HG02870 (cell line): Measurements from ENCODE around the gene IL2RG.

Experiments used
- ATAC-seq: cut with Tn5 transposase; IDR thresholded peaks from one replicate; pipeline ENCODE4 v1.9.1; 2021; ENCODE audit warnings: mild to moderate bottlenecking, moderate library complexity; ENCODE audit not compliant: unreplicated experiment

Gene IL2RG

DNA sequence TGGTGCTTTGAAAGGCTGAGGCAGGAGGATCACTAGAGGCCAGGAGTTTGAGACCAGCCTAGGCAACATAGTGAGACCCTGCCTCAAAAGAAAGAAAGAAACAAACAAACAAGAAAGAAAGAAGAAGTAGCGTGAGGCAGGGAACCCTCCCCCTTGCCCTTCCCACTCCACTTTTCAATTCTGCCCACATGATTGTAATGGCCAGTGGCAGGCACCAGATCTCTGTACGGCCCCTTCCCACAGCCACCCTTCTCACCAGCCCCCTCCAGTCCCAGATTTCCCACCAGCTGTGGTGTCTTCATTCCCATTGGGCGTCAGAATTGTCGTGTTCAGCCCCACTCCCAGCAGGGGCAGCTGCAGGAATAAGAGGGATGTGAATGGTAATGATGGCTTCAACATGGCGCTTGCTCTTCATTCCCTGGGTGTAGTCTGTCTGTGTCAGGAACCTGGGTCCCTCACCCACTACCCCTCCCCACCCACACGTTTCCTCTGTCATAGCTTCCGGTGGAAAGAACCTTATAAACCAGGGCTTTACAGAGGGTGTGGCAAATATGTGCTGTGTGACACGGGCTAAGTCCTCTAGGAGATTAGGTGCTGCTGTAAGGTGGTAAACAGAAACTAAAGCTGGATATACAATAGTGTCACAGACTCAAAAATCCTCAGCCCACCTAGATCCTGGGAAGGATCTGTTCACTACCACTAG, at the start of gene IL2RG:
IL2RG (minus strand) TSS at position 437 of the 703 bp plus-strand sequence; CDS start at position 399, 38 bp downstream.
- peak; percentile 81 for ATAC-seq

DNA sequence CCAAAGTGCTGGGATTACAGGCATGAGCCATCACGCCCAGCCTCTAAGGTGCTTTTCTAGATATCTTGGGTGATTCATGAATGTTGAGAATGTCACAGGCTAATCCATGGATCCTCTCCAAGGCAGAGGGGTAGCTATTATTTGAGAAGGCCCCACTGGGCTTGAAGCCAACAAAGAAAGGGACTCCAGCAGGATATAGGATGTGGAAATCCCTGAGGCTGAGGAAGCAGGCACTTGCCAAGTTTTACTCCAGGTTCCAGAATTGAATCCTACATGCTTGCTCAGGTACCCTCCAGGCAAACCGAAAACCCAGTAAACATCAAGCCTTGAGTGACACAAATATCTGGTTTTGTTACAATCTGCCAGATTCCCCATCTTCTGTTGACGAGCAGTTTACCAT, 49.1 kb upstream of the IL2RG start:
- ATAC-seq = no peak

DNA sequence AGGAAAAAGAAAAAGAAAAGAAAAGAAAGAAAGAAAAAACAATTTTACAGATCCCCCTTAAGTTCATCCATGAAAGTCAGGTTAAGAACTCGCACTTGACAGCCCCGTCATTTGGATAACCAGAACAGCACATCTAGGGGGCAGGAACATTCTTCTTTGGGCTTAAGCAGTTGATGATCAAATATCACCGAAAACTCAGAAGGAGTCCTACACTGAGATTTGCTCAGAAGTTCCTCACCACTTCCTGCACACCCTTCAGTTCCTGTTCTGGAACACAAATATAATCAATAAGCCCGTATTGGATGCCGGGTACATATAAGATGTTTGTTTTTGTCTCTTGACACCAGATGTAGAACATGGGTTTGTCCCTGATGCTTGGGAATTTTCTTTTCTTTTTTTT, 48.0 kb upstream of the IL2RG start:
- no peak for ATAC-seq

DNA sequence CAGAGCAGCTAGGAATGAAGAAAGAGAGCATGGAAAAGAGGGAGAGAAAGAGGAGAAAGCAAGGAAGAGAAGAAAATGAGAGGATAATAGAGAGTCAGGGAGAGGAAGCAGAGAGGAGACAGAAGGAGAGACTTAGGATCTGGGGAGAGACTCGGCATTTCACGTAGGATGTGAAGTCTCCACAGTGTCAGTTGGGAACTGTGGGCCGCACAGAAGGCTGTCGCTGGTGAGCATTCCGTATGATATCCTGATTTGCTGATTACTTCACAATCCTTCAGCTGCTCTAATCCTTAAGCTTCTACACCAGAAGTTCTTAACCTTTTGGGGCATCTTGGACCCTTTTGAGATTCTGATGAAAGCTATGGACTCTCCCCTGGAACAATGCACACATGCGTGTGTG, 47.2 kb upstream of the IL2RG start:
- ATAC-seq = no peak

DNA sequence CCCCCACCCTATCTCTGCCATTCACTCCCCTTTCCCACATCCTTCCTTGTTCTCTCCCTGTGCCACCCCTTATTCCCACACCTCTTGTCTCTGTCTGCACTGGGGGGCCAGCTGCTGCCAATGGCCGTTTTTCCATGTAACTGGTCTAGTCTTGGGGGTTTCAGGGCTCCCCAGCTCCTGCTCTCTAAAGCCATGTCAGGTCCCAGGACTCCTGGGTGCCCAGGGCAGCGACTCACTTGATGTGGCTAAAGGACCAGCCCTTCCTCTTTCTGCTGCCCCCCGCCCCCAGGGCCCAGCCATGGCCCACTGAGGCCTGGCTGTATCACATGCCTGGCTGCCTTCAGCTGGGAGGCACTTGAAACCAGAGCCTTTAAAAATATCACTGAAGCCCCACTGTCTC, 43.3 kb upstream of the IL2RG start:
- no peak for ATAC-seq

DNA sequence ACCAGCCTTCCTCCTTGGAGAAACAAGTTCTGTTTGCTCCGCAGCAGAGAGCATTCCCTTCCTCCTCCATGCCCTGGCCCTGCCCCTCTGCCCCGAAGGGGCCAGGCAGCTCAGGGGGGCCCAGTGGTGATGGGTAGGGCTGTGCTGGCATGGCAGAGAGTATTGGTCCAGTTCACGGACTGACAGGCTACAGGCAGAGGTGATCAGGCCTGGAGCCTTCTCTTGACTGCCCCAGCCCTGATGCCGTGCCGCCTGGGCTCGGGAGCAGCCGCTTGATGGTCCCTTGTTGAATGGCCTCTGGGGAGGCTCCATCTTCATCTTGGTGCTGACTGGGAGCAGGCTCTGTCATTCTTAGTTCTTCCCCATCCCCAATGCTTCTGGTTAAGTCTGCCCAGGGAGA, 42.8 kb upstream of the IL2RG start:
- ATAC-seq = no peak

DNA sequence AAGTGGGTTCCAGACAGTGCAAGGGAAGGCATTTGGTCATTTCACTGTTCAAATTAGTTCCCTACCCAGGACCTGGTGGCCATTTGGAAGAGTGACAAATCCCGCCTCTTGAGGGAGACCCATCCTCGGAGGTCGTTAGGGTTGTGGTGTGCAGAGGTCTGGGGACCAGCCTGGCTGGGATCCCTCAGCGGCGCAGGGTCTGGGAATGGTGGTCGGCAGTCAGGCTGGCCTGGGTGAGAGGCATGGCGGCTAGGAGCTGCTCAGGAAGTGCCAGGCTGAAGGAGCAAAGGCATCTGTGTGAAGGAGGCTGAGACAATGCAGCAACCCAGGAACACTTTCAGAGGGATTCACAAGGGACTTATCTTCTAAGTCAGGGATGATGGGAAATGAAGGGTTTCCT, 40.0 kb upstream of the IL2RG start:
- no peak for ATAC-seq

DNA sequence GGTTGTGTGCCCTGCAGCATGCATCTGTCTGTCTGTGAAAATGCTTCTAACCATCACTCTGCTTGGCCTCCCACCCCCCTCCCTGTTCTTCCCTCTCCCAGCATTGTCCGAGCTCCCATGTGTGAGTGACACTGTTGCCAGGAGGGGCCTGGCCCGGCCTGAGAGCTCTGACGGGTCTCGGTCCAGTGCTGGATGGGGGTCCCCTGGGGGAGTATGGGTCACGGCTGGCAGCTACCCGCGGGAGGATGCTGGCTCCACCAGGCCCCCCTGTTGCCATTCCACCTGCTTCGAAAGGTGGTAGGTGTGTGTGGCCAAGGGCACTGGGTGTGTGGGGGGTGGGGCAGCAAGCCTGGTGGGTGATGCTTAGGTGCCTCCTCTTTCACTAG, 36.9 kb upstream of the IL2RG start:
- ATAC-seq = no peak

DNA sequence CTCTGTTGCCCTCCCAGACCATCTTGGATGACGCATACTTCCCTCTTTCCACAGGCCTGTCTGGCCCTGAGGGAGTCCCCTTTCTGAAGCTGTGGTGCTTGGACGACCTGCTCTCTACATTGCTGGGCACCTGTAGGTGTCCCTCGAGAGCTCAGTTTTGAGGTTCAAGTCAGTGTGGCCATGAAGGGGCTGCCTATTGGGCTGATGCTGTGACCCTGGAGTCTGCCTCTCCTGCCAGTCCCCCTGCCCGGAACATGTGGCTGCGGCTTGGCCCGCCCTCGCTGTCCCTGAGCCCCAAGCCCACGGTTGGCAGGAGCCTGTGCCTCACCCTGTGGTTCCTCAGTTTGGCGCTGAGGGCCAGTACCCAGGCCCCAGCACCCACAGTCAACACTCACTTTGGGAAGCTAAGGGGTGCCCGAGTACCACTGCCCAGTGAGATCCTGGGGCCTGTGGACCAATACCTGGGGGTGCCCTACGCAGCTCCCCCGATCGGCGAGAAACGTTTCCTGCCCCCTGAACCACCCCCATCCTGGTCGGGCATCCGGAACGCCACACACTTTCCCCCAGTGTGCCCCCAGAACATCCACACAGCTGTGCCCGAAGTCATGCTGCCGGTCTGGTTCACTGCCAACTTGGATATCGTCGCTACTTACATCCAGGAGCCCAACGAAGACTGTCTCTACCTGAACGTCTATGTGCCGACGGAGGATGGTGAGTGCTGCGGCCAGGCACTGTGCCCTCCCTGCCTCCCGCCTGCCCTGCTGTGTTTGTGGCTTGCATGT, 36.3 kb upstream of the IL2RG start:
- no peak for ATAC-seq

DNA sequence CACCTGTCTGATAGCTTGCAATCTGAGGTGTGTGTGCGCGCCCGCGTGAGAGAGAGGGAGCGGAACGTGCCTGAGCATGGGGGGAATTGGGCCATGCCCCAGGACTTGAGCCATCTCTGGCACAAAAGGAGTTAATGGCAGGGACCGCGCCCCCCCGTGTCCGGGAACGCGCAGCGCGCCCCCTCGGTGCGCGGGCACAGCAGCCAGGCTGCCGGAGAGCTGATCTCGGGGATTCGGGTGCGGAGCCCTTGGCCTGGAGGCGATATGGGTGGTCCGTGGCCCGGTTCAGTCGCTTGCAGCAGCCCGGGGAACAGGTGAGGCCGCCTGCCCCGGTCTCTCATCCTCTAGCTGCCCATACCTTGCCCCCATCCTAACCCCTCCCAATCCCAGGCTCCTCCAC, 33.3 kb upstream of the IL2RG start, which contains the start of gene NLGN3:
NLGN3 (plus strand) TSS at position 191 of the 400 bp plus-strand sequence. CDS start 2,909 bp downstream, outside the sequence.
- no peak for ATAC-seq

DNA sequence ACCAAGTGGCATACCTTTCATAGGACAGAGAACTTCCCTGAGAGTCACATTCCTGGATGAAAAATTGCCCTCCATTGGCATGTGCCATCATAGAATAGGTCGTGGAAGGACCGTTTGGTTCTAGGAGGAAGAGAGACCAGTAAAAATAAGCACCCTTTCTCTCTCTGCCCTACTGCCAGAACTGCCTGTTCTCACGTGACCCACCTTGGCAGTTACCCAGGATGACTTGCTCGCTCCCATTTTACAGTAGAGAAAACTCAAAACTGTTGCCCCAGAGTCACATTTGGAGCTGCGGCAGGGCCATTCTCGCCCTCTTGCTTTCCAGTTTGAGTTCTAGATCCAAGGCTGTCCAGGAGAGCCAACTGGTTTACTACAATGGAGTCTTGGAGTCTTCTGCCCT, 32.1 kb upstream of the IL2RG start:
- ATAC-seq = no peak

DNA sequence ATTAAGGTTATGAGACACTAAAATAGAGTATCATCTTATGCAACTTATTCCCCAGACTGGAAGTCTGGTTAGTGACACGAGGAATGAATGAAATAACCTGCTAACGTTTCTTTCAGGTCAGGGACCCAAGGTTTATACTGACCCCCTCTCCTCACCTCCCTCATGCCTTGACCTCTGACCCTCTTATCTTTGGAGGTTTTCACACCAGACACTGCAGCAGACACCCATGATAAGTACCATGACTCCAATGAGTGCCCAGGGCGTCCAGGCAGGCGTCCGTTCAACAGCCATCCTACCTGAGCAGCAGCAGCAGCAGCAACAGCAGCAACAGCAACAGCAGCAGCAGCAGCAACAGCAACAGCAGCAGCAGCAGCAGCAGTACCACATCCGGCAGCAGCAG, 29.1 kb upstream of the IL2RG start:
- no peak for ATAC-seq

DNA sequence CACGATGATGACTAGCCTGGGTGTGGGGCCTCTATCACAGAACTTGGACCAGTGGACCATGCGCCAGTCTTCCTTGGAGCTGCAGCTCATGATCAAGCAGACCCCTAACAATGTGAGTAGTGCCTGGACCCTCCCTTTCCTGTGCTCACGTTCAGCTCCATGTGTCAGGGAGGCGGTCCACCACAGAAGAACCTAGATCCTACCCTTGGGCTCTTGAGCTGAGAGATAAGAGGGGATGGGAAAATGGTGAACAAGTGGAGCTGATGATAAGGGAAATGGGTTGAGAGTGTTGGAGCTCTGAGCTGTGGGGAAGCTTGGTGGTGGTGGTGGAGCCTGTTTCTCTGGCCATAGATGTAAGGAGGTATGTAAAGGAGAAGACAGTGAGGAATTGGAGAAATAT, 20.1 kb upstream of the IL2RG start:
- no peak for ATAC-seq

DNA sequence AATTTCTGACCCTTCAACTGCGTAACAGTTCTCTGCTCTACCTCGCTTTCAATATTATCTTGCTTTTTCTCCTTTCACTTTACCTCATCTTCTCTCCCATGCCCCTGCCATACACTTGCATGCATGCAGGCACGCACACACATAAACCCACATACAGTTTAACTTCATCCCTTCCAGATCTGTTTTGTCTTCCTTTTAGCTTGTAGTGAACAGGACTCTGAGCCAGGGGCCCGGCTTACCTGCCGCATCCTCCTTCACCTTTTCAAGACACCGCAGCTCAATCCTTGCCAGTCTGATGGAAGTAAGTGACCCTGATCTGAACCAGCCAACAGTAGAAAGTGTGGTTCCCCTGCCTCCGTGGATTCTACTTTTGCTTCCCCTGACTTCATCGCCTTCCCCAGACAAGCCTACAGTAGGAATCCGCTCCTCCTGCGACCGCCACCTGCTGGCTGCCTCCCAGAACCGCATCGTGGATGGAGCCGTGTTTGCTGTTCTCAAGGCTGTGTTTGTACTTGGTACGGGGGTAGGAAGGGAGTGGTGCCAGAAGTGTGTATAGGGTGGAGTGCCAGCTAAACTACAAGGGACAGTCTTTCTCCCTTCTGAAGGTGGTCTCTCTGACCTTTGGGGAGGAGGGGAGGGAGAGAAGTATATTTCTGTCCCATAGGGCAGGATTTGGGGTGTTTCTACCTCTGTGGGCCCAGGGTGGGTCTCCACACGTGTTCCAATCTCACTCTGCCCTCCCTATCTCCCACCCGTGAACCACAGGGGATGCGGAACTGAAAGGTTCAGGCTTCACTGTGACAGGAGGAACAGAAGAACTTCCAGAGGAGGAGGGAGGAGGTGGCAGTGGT, 17.8 kb upstream of the IL2RG start:
- peak; percentile 71 for ATAC-seq

DNA sequence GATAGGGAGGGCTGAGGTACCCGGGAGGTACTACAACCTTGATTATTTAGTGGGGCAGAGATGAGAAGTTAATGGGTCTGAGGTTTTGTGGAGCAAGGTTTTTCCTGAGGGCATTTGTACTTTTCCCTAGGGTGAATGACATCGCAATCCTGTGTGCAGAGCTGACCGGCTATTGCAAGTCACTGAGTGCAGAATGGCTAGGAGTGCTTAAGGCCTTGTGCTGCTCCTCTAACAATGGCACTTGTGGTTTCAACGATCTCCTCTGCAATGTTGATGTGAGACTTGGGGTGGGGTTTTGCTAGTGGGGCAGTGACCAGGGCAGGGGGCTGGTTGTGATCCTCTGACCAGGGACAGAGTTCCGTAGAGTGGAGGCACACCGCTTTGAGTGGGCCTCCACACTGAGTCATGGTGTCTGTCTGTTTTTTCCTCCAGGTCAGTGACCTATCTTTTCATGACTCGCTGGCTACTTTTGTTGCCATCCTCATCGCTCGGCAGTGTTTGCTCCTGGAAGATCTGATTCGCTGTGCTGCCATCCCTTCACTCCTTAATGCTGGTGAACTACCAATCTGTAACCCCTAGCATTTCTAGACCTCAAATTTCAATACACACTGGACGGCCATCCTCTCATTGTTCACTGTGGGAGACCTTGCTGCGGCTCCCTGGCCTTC, 16.9 kb upstream of the IL2RG start:
- ATAC-seq = no peak

DNA sequence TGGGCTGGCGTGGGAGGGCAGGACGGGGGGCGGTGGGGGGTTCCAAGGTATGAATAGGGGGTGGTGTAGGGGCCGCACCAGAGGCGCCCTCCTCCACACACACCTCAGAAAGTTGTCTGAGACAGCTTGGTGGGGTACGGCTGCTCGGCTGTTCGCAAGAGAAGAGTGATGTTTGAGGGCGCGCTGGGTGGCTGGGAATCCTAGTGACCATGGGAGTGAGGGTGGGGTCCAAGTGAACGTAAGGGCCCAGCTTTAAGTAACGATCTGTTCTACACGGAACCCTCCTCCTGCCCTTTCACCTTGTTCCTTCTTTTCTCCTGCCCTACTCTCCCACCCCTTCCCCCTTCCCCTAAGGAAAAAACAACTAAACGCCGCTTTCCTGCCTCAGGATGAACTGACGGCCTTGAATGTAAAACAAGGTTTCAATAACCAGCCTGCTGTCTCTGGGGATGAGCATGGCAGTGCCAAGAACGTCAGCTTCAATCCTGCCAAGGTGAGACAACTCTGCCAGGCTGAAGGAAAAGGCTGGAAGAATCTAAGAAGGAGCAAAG, 7.7 kb upstream of the IL2RG start:
- ATAC-seq = no peak

DNA sequence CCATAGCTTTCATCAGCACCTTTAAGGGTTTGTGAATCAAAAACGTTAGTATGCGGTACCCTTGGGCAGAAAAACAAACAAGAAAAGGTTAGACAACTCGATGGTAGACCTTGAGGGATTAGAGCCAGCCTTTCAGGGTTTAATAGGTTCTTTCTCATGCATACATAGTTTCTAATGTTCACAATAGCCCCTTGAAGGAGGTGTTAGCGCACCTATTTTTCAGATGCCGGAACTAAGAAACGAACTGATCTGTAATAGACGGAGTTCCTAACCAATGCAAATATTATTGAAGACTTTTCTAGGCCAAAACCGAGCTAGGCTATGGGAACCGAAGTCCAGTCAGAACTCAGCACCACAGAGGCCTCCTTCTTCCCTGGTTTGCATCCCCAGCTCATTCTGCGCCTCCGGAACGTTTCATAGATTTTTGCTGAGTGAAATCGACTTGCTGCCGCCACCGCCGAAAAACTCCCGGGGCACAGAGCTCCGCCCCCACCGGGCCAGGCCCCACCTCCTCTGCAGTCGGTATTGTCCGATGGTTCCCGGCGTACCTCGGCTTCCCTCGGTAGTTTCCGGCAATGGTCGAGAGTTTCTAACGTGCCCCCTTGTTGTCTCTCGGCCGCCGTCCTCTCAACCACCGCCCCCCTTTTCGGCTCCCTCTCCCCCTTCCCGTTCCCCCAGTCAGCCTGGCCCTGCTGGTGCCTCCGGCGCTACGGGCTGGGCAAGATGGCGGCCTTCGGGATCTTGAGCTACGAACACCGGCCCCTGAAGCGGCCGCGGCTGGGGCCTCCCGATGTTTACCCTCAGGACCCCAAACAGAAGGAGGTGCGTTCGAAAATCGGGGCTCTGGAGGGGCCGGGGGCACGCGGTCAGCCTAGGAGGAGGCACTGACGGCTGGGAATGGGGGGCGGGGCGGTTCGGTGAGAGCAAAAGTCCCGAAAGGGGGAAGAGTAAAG, 6.9 kb upstream of the IL2RG start, which contains the start of gene MED12:
MED12 (plus strand) TSS at position 565 of the 953 bp plus-strand sequence; CDS start at position 724, 159 bp downstream.
- peak; percentile 92 for ATAC-seq

DNA sequence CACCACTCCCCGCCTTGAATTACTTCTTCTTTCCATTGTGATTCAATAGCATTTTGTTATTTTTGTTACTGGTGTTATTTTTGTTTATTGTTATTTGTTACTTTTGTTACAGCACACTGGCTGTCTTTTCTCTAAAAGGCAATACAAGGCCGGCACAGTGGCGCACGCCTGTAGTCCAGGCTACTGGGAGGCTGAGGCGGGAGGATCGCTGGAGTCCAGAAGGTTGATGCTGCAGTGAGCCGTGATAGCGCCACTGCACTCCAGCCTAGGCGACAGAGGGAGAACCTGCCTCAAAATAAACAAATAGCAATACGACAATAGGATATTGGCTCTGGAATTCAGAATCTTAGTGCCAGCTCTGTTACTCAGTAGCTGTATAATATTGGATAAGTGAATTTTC, 6.0 kb upstream of the IL2RG start:
- no peak for ATAC-seq

DNA sequence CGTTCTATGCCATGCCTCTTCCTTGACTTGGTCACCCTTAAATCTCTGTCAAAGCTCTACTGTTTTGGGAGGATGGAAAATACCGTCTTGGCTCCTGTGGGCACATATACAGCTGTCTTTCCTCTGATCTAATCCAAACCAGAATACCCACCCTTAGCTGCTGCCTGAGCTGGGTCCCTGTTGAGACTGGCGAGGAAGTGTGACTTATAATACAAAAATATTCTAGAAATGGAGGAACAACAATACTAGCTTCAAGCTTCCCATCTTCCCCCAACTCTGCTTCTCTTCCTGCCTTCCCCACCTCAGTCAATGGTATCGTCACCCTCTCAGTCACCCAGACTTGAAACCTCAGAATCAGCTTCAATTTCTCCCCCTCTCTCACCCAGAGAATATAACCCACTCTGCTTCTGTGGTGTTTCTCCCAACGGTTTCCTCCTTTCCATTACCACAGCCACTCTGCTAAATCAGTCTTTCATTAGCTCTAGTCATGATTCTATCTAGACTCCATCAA, 599 bp upstream of the IL2RG start:
- ATAC-seq = peak; percentile 23
